ENCODE measurements around the gene MAMDC4. TPM values are rescaled to one million over a fixed set of nuclear protein-coding genes. Genes with fewer than 3 reads are reported as not detected.
"Not testable (repeated sequence)": the region's sequence is repeated elsewhere in the genome, so short reads cannot be mapped to it uniquely, and the experiment has no call there.

The MAMDC4 gene
- total RNA-seq, 1 donor from 2014 or later: 12.9 TPM

- intact Hi-C loops (cut with DNase I): no loop called here
- Histone ChIP-seq H3K36me3 (peaks cover 21% of the 10 kb centered on the region), H3K9me3 (no peaks in the 10 kb centered on the region), H3K4me3 (no peak overlapping the region), H3K4me1 (peaks cover 21% of the 10 kb centered on the region), H3K27me3 (peaks cover 6% of the 10 kb centered on the region), H3K27ac (no peak overlapping the region)
- ATAC-seq: no peak
- TF ChIP-seq, protein P1, sequence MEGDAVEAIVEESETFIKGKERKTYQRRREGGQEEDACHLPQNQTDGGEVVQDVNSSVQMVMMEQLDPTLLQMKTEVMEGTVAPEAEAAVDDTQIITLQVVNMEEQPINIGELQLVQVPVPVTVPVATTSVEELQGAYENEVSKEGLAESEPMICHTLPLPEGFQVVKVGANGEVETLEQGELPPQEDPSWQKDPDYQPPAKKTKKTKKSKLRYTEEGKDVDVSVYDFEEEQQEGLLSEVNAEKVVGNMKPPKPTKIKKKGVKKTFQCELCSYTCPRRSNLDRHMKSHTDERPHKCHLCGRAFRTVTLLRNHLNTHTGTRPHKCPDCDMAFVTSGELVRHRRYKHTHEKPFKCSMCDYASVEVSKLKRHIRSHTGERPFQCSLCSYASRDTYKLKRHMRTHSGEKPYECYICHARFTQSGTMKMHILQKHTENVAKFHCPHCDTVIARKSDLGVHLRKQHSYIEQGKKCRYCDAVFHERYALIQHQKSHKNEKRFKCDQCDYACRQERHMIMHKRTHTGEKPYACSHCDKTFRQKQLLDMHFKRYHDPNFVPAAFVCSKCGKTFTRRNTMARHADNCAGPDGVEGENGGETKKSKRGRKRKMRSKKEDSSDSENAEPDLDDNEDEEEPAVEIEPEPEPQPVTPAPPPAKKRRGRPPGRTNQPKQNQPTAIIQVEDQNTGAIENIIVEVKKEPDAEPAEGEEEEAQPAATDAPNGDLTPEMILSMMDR (IDR thresholded peaks at IDR 0.05): no peak
- no peak for DNase-seq
Observed at GRCh38 chr9:136838314-136839228, 13.6 kb upstream of the MAMDC4 start.

- TF ChIP-seq, protein P1 (IDR thresholded peaks at IDR 0.05): no peak
- ATAC-seq (no peak), DNase-seq (no peak)
- intact Hi-C loops (cut with DNase I): no loop called here
- Histone ChIP-seq H3K4me1 (peaks cover 28% of the 10 kb centered on the region), H3K27me3 (peaks cover 14% of the 10 kb centered on the region), H3K36me3 (peaks cover 21% of the 10 kb centered on the region), H3K27ac (no peak overlapping the region), H3K9me3 (no peaks in the 10 kb centered on the region), H3K4me3 (no peak overlapping the region)
Observed at GRCh38 chr9:136839229-136840139, 12.7 kb upstream of the MAMDC4 start.

- Histone ChIP-seq H3K27ac (no peak overlapping the region), H3K9me3 (no peaks in the 10 kb centered on the region), H3K36me3 (peaks cover 21% of the 10 kb centered on the region), H3K4me1 (peaks cover 28% of the 10 kb centered on the region), H3K27me3 (peaks cover 18% of the 10 kb centered on the region), H3K4me3 (no peak overlapping the region)
- intact Hi-C loops (cut with DNase I): no loop called here
- DNase-seq (no peak), ATAC-seq (no peak)
- TF ChIP-seq, protein P1 (IDR thresholded peaks at IDR 0.05): no peak
Observed at GRCh38 chr9:136840140-136840876, 11.8 kb upstream of the MAMDC4 start.

GRCh38 chr9:136840877-136841645 lies 11.1 kb upstream of the MAMDC4 start:
- Histone ChIP-seq H3K27me3 (peaks cover 25% of the 10 kb centered on the region), H3K27ac (no peak overlapping the region), H3K4me1 (peaks cover 28% of the 10 kb centered on the region), H3K4me3 (no peak overlapping the region), H3K9me3 (no peaks in the 10 kb centered on the region), H3K36me3 (peaks cover 21% of the 10 kb centered on the region)
- DNase-seq (no peak), ATAC-seq (peak; percentile 4)
- intact Hi-C loops (cut with DNase I): no loop called here
- TF ChIP-seq, protein P1 (IDR thresholded peaks at IDR 0.05): no peak

GRCh38 chr9:136841646-136842379 lies 10.3 kb upstream of the MAMDC4 start:
- H3K9me3 ChIP-seq; H3K27ac ChIP-seq; intact Hi-C loops (cut with DNase I); DNase-seq: not testable (repeated sequence)
- peak; percentile 0 for ATAC-seq
- peaks cover 31% of the 10 kb centered on the region for H3K27me3 ChIP-seq
- H3K36me3 ChIP-seq: peaks cover 21% of the 10 kb centered on the region
- peaks cover 33% of the 10 kb centered on the region for H3K4me1 ChIP-seq
- H3K4me3 ChIP-seq: peak overlapping the region; percentile 50
